ENCODE results near the gene RASSF6. TPM values are rescaled to one million over a fixed set of nuclear protein-coding genes. Genes with fewer than 3 reads are reported as not detected.

The RASSF6 gene
- polyA plus RNA-seq, 1 of the 3 experiments (the other 2 are of a cell fraction) = not detected

GRCh38 chr4:73589261-73589847, 30.9 kb downstream of the RASSF6 start:
- CTCF ChIA-PET = interaction anchor here (1.0 to 1.8 kb wide), 2 partner anchors 16 to 62 kb away, joined by 3 to 6 read pairs; no protein-coding TSS in a partner anchor
- no peaks in the 10 kb centered on the region for H3K79me2 ChIP-seq (ENCODE audit: insufficient read depth)
- H3K4me2 ChIP-seq = no peak overlapping the region
- no peak for DNase-seq
- no peaks in the 10 kb centered on the region for H3F3A ChIP-seq (replicated peaks; ENCODE audit: insufficient read depth)
- H3K9me2 ChIP-seq = no peaks in the 10 kb centered on the region
- no peaks in the 10 kb centered on the region; a peak in 1 of 4 replicates for H3K4me1 ChIP-seq (ENCODE audit: control insufficient read depth in 1 of 2, insufficient read depth in 2 of 2, low read depth in 1 of 2, low read length in 1 of 2)
- no peak overlapping the region for H3K27ac ChIP-seq (ENCODE audit: low read depth in 2 of 2, low read length in 1 of 2)
- no peaks in the 10 kb centered on the region for H3K9me3 ChIP-seq
- H3K27me3 ChIP-seq (ENCODE audit: insufficient read depth) = peaks cover 19% of the 10 kb centered on the region; the same call in 1 of the 2 replicates
- no peak overlapping the region for H2AFZ ChIP-seq (ENCODE audit: low read depth)
- WGBS (ENCODE audit: low lambda C conversion rate) = 66% methylated on average over 4 of the region's 4 CpGs
- H3K9ac ChIP-seq = no peak overlapping the region
- no peaks in the 10 kb centered on the region for H4K20me1 ChIP-seq (ENCODE audit: insufficient read depth)
- H3K4me3 ChIP-seq (ENCODE audit: low read depth in 2 of 2, low read length in 1 of 2) = no peak overlapping the region
- POLR2A ChIA-PET = interaction anchor here (0.7 kb wide), 1 partner anchor 114 kb away, joined by 3 read pairs; no protein-coding TSS in a partner anchor
- TF ChIP-seq PBX3 (IDR thresholded peaks at IDR 0.05) (no peak), SIN3A (IDR thresholded peaks at IDR 0.05; ENCODE audit: borderline replicate concordance, low read depth, low read length) (no peak), POLR2AphosphoS5 (IDR thresholded peaks at IDR 0.05; ENCODE audit: low read depth, low read length) (no peak), TAF1 (IDR thresholded peaks at IDR 0.05; ENCODE audit: borderline replicate concordance, low read depth, low read length) (no peak), MAX (IDR thresholded peaks at IDR 0.05; ENCODE audit: low read depth) (no peak), MEF2A (IDR thresholded peaks at IDR 0.05; ENCODE audit: borderline replicate concordance, low read depth) (no peak), EP300 (IDR thresholded peaks at IDR 0.05; ENCODE audit: borderline replicate concordance in 1 of 2, low read depth in 1 of 2, low read length in 1 of 2) (no peak), NFIC (IDR thresholded peaks at IDR 0.05; ENCODE audit: borderline replicate concordance) (no peak), RXRA (IDR thresholded peaks at IDR 0.05; ENCODE audit: borderline replicate concordance, low read depth) (no peak), REST (IDR thresholded peaks at IDR 0.05; ENCODE audit: low read depth, low read length) (no peak), RCOR1 (IDR thresholded peaks at IDR 0.05; ENCODE audit: low read length) (no peak), FOSL2 (IDR thresholded peaks at IDR 0.05; ENCODE audit: borderline replicate concordance, low read depth) (no peak), USF1 (IDR thresholded peaks at IDR 0.05; ENCODE audit: borderline replicate concordance, low read depth) (no peak), FOXJ3 (CRISPR knock-in tag; IDR thresholded peaks at IDR 0.05) (no peak), ELF1 (IDR thresholded peaks at IDR 0.05) (no peak), ZBTB33 (IDR thresholded peaks at IDR 0.05; ENCODE audit: borderline replicate concordance, low read depth) (no peak), TCF12 (IDR thresholded peaks at IDR 0.05) (no peak), CTCF (IDR thresholded peaks at IDR 0.05) (no peak), RFX5 (IDR thresholded peaks at IDR 0.05; ENCODE audit: low read length) (no peak), GATA2 (CRISPR knock-in tag; IDR thresholded peaks at IDR 0.05) (no peak)
- H3K36me3 ChIP-seq (replicated peaks in 1 of 2; ENCODE audit: control insufficient read depth in 1 of 2, insufficient read depth in 2 of 2, low read length in 1 of 2) = no peaks in the 10 kb centered on the region
